Adrenal gland (tissue), 5 donors: ENCODE results near the gene CFAP58.

Source experiments
- POLR2A ChIP-seq, 2 donors: fragments of 450-650 bp; IDR thresholded peaks; one replicate each; pipeline ENCODE4 v1.6.1; 2017; ENCODE audit warnings: antibody characterized with exemption in 2 of 2, mild to moderate bottlenecking in 2 of 2, moderate library complexity in 1 of 2
- TF ChIP-seq, protein P1 (sequence below), 6 experiments: fragments of 450-650 bp in 4 of 6; fragments of 200-600 bp in 2 of 6; sonication (generic) in 1 of 6; IDR thresholded peaks; 1 replicate in 5 of 6; 2 replicates in 1 of 6; pipeline versions ENCODE4 v1.5.1 to v1.8.0; 2016 to 2021; ENCODE audit warnings: antibody characterized with exemption in 6 of 6, mild to moderate bottlenecking in 2 of 6, moderate library complexity in 1 of 6
- donor health status: DM: no; HTN: no; CAD: no.

DNA sequence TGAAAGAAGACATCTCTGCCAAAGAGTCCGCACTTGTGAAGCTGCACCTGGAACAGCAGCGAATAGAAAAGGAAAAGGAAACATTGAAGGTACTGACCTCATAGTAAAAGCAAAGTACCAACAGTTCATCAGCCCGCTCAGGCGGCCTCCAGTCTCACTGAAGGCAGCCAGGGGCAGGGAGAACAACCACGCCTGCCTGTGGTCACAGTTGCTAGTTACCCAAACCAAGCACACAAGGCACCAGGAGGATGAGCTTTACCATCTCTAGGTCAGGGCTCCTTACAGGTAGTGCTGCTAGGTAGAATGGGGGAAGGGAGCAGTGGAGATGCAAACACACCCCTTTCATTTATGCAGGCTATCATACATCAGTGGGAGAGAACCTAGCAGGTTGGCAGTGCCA, 39.8 kb downstream of the CFAP58 start:
- TF ChIP-seq, protein P1, sequence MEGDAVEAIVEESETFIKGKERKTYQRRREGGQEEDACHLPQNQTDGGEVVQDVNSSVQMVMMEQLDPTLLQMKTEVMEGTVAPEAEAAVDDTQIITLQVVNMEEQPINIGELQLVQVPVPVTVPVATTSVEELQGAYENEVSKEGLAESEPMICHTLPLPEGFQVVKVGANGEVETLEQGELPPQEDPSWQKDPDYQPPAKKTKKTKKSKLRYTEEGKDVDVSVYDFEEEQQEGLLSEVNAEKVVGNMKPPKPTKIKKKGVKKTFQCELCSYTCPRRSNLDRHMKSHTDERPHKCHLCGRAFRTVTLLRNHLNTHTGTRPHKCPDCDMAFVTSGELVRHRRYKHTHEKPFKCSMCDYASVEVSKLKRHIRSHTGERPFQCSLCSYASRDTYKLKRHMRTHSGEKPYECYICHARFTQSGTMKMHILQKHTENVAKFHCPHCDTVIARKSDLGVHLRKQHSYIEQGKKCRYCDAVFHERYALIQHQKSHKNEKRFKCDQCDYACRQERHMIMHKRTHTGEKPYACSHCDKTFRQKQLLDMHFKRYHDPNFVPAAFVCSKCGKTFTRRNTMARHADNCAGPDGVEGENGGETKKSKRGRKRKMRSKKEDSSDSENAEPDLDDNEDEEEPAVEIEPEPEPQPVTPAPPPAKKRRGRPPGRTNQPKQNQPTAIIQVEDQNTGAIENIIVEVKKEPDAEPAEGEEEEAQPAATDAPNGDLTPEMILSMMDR (IDR thresholded peaks at IDR 0.05), result no peak
- TF ChIP-seq POLR2A (IDR thresholded peaks at IDR 0.05), result no peak
